HEK293 (cell line): ENCODE data around the gene ZNF524.

Source experiments
- CTCF ChIA-PET: fragments of 350-600 bp; formaldehyde crosslinking; extraction: SDS; loops from one replicate; lab custom pipeline; 2021; ENCODE audit warnings: antibody characterized with exemption; lab: Yijun Ruan, JAX
- POLR2A ChIA-PET: fragments of 300-600 bp; formaldehyde crosslinking; extraction: SDS; loops from one replicate; lab custom pipeline; 2020; ENCODE audit warnings: antibody characterized with exemption, inconsistent platforms; lab: Yijun Ruan, JAX
- H3K27ac ChIP-seq: fragments of 200-500 bp; sonication (Bioruptor generic); 2 replicates; pipeline ENCODE4 v1.5.1; 2014; ENCODE audit warnings: low read depth, low read length, control low read depth, inconsistent platforms; ENCODE audit errors: extremely low read depth
- H3K36me3 ChIP-seq, 2 experiments: fragments of 200-500 bp in 1 of 2; sonication (Bioruptor generic) in 1 of 2; 1 replicate in 1 of 2; 2 replicates in 1 of 2; pipeline ENCODE4 v1.5.1; 2014 to 2017; ENCODE audit warnings: inconsistent platforms in 2 of 2, low read length in 2 of 2; ENCODE audit not compliant: control insufficient read depth in 2 of 2, insufficient read depth in 1 of 2
- H3K4me1 ChIP-seq: fragments of 200-500 bp; sonication (Bioruptor generic); 2 replicates; pipeline ENCODE4 v1.5.1; 2014; ENCODE audit warnings: mild to moderate bottlenecking, low read length, inconsistent platforms; ENCODE audit not compliant: control insufficient read depth, insufficient read depth
- H3K4me3 ChIP-seq: 2 replicates; pipeline ENCODE4 v1.5.1; 2011; ENCODE audit warnings: low read depth, mild to moderate bottlenecking, control low read depth, low read length, moderate library complexity
- H3K9me3 ChIP-seq: fragments of 200-500 bp; sonication (Bioruptor generic); 2 replicates; pipeline ENCODE4 v1.5.1; 2014; ENCODE audit warnings: low read depth, low read length, inconsistent platforms; ENCODE audit not compliant: control insufficient read depth, insufficient read depth
- KLF7 ChIP-seq: fragments of 450-650 bp; formaldehyde crosslinking; IDR thresholded peaks from 2 replicates; pipeline ENCODE4 v1.5.1; 2016; ENCODE audit warnings: missing biosample characterization, missing genetic modification characterization, borderline replicate concordance
- KLF8 ChIP-seq: fragments of 450-650 bp; formaldehyde crosslinking; IDR thresholded peaks from 2 replicates; pipeline ENCODE4 v1.5.1; 2016; ENCODE audit warnings: missing biosample characterization, missing genetic modification characterization
- PRDM1 ChIP-seq: fragments of 450-650 bp; formaldehyde crosslinking; IDR thresholded peaks from 2 replicates; pipeline ENCODE4; 2016; ENCODE audit warnings: missing biosample characterization, missing genetic modification characterization
- SCRT2 ChIP-seq: fragments of 450-650 bp; formaldehyde crosslinking; IDR thresholded peaks from 2 replicates; pipeline ENCODE4 v1.5.1; 2016; ENCODE audit warnings: missing biosample characterization, missing genetic modification characterization
- SP3 ChIP-seq: fragments of 450-650 bp; formaldehyde crosslinking; IDR thresholded peaks from 2 replicates; pipeline ENCODE4 v1.5.1; 2016; ENCODE audit warnings: missing biosample characterization, missing genetic modification characterization
- ZBTB17 ChIP-seq: fragments of 450-650 bp; formaldehyde crosslinking; IDR thresholded peaks from 2 replicates; pipeline ENCODE4 v1.5.1; 2016; ENCODE audit warnings: missing biosample characterization, missing genetic modification characterization
- ZBTB21 ChIP-seq: fragments of 450-650 bp; formaldehyde crosslinking; IDR thresholded peaks from 2 replicates; pipeline ENCODE4 v1.5.1; 2017; ENCODE audit warnings: missing biosample characterization, missing genetic modification characterization
- ZBTB7A ChIP-seq: fragments of 450-650 bp; formaldehyde crosslinking; IDR thresholded peaks from 2 replicates; pipeline ENCODE4 v1.5.1; 2016; ENCODE audit warnings: low read depth, missing biosample characterization, missing genetic modification characterization
- ZBTB8A ChIP-seq: fragments of 450-650 bp; formaldehyde crosslinking; IDR thresholded peaks from 2 replicates; pipeline ENCODE4 v1.5.1; 2016; ENCODE audit warnings: missing biosample characterization, missing genetic modification characterization
- ZFHX2 ChIP-seq: fragments of 450-650 bp; formaldehyde crosslinking; conservative IDR thresholded peaks from 2 replicates; pipeline ENCODE4 v1.5.1; 2016; ENCODE audit warnings: missing biosample characterization, missing genetic modification characterization
- ZNF16 ChIP-seq: fragments of 450-650 bp; formaldehyde crosslinking; IDR thresholded peaks from 2 replicates; pipeline ENCODE4 v1.5.1; 2016; ENCODE audit warnings: low read depth, missing biosample characterization, missing genetic modification characterization
- ZNF202 ChIP-seq: fragments of 450-650 bp; formaldehyde crosslinking; IDR thresholded peaks from 2 replicates; pipeline ENCODE4 v1.5.1; 2016; ENCODE audit warnings: missing biosample characterization, missing genetic modification characterization, borderline replicate concordance
- ZNF266 ChIP-seq: fragments of 450-650 bp; formaldehyde crosslinking; IDR thresholded peaks from 2 replicates; pipeline ENCODE4 v1.5.1; 2016; ENCODE audit warnings: missing biosample characterization, missing genetic modification characterization, low read depth
- ZNF366 ChIP-seq: fragments of 450-650 bp; formaldehyde crosslinking; conservative IDR thresholded peaks from 2 replicates; pipeline ENCODE4 v1.5.1; 2016; ENCODE audit warnings: missing biosample characterization, missing genetic modification characterization
- ZNF529 ChIP-seq: fragments of 450-650 bp; formaldehyde crosslinking; IDR thresholded peaks from 2 replicates; pipeline ENCODE4 v1.5.1; 2017; ENCODE audit warnings: missing genetic modification characterization, missing biosample characterization; ENCODE audit not compliant: insufficient replicate concordance
- ZNF530 ChIP-seq: fragments of 450-650 bp; formaldehyde crosslinking; IDR thresholded peaks from 2 replicates; pipeline ENCODE4 v1.5.1; 2016; ENCODE audit warnings: low read depth, missing biosample characterization, missing genetic modification characterization
- ZNF558 ChIP-seq: fragments of 450-650 bp; formaldehyde crosslinking; IDR thresholded peaks from 2 replicates; pipeline ENCODE4 v1.5.1; 2016; ENCODE audit warnings: missing biosample characterization, missing genetic modification characterization
- ZNF621 ChIP-seq: fragments of 450-650 bp; formaldehyde crosslinking; IDR thresholded peaks from 2 replicates; pipeline ENCODE4 v1.5.1; 2017; ENCODE audit warnings: missing biosample characterization, missing genetic modification characterization
- ZNF677 ChIP-seq: fragments of 450-650 bp; IDR thresholded peaks from 2 replicates; pipeline ENCODE4 v1.5.0; 2018; ENCODE audit warnings: missing biosample characterization, mild to moderate bottlenecking, missing genetic modification characterization, moderate library complexity
- ZNF776 ChIP-seq: fragments of 450-650 bp; formaldehyde crosslinking; IDR thresholded peaks from 2 replicates; pipeline ENCODE4 v1.5.0; 2017; ENCODE audit warnings: missing biosample characterization, missing genetic modification characterization, borderline replicate concordance
- ZXDB ChIP-seq: fragments of 450-650 bp; formaldehyde crosslinking; IDR thresholded peaks from 2 replicates; pipeline ENCODE4 v1.5.1; 2016; ENCODE audit warnings: missing biosample characterization, missing genetic modification characterization
- TF ChIP-seq, protein P1 (sequence below): fragments of 450-650 bp; formaldehyde crosslinking; IDR thresholded peaks from 2 replicates; pipeline ENCODE4 v1.5.1; 2016; ENCODE audit warnings: missing biosample characterization, missing genetic modification characterization
- TF ChIP-seq, protein P2 (sequence below): fragments of 450-650 bp; formaldehyde crosslinking; IDR thresholded peaks from 2 replicates; pipeline ENCODE4 v1.5.1; 2016; ENCODE audit warnings: missing biosample characterization, missing genetic modification characterization

ZNF524 gene

DNA sequence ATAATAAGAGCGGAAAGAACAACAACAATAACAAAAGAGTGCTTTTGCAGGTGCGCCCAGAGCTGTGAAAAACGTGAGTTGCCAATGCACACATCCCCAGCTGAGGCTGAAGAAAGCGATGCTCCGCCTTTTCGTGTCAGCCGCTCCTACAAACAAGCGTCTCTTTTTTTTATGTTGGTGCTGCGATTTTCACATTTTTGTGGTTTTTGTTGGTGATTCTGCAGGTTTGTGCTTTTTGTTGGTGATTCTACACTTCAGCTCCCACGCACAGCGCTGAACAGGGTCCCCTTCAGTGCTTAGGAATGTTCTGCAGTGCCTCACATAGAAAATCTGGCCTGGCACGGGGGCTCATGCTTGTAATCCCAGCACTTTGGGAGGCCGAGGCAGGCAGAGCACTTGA is 47.5 kb upstream of the ZNF524 start:
- Histone ChIP-seq H3K27ac (no peak overlapping the region), H3K36me3 (no peaks in the 10 kb centered on the region), H3K9me3 (no peaks in the 10 kb centered on the region)
- TF ChIP-seq, protein P1, sequence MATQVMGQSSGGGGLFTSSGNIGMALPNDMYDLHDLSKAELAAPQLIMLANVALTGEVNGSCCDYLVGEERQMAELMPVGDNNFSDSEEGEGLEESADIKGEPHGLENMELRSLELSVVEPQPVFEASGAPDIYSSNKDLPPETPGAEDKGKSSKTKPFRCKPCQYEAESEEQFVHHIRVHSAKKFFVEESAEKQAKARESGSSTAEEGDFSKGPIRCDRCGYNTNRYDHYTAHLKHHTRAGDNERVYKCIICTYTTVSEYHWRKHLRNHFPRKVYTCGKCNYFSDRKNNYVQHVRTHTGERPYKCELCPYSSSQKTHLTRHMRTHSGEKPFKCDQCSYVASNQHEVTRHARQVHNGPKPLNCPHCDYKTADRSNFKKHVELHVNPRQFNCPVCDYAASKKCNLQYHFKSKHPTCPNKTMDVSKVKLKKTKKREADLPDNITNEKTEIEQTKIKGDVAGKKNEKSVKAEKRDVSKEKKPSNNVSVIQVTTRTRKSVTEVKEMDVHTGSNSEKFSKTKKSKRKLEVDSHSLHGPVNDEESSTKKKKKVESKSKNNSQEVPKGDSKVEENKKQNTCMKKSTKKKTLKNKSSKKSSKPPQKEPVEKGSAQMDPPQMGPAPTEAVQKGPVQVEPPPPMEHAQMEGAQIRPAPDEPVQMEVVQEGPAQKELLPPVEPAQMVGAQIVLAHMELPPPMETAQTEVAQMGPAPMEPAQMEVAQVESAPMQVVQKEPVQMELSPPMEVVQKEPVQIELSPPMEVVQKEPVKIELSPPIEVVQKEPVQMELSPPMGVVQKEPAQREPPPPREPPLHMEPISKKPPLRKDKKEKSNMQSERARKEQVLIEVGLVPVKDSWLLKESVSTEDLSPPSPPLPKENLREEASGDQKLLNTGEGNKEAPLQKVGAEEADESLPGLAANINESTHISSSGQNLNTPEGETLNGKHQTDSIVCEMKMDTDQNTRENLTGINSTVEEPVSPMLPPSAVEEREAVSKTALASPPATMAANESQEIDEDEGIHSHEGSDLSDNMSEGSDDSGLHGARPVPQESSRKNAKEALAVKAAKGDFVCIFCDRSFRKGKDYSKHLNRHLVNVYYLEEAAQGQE: no peak
- no peak for TF ChIP-seq KLF7 (tag by site-specific recombination)
- TF ChIP-seq ZNF677: no peak
- TF ChIP-seq ZXDB (tag by site-specific recombination): no peak
- TF ChIP-seq ZNF202: no peak
- TF ChIP-seq KLF8 (tag by site-specific recombination): no peak
- TF ChIP-seq ZBTB7A (tag by site-specific recombination): no peak
- TF ChIP-seq, all 188 proteins: peak for 0
- CTCF ChIA-PET: interaction anchor here (0.6 to 1.5 kb wide), 3 partner anchors 36 to 92 kb away, joined by 4 to 5 read pairs (median 4); no protein-coding TSS in a partner anchor
- no peak overlapping the region for H3K4me3 ChIP-seq
- POLR2A ChIA-PET: interaction anchor here (0.6 to 1.2 kb wide), 5 partner anchors 14 to 762 kb away, joined by 3 to 5 read pairs (median 3); partner anchors contain the start of gene ZSCAN5A
- H3K4me1 ChIP-seq: peaks cover 9% of the 10 kb centered on the region

DNA sequence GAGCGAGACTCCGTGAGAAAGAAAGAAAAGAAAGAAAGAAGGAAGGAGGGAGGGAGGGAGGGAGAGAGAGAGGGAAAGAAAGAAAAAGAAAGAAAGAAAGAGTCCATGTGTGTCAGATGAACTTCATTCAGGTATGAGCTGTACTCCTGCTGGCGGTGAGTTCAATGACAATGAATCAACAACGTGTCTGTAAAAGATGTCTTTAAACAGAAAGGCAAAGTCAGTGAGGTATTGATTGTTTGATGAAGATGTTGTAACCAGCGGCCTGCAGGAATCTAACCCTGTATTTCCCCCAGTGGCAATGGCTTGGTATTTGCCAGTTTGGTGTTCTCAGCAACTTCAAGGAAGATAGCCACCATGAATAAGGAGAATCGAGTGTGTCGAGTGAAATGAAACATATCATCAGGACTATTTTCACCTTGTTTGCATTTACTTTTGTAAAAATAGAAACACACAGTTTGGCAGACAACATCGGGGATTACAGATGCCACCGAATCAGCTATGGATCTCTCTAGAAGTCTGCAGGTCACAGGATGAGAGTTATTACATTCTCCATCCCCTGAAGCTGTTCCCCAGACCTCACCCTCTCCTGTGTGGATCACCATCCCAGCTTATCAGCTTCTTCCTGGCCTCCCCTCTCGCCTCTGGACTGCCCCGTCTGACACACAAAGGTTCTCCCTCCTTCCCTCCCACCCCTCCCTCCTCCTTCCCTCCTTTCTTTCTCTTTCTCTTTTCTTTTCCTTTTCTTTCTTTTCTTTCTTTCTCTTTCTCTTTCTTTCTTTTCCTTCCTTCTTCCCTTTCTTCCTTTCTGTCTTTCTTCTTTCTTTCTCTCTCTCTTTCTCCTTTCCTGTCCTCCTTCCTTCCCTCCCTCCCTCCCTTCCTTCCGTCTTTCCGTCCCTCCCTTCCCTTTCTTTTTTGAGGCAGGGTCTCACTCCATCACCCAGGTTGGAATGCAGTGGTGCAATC is 46.6 kb upstream of the ZNF524 start:
- H3K4me3 ChIP-seq: no peak overlapping the region
- CTCF ChIA-PET: interaction anchor here (0.5 to 1.5 kb wide), 3 partner anchors 49 to 93 kb away, joined by 3 to 5 read pairs (median 4); no protein-coding TSS in a partner anchor
- TF ChIP-seq ZNF366 (tag by site-specific recombination) (peak; percentile 67), PRDM1 (tag by site-specific recombination) (peak; percentile 81), ZFHX2 (tag by site-specific recombination) (no peak)
- TF ChIP-seq, all 188 proteins: peak for 2
- no peak overlapping the region for H3K27ac ChIP-seq
- H3K36me3 ChIP-seq: no peaks in the 10 kb centered on the region
- no peaks in the 10 kb centered on the region for H3K9me3 ChIP-seq
- H3K4me1 ChIP-seq: peaks cover 9% of the 10 kb centered on the region
- POLR2A ChIA-PET: interaction anchor here (0.6 to 1.2 kb wide), 2 partner anchors 13 to 21 kb away, joined by 3 read pairs; no protein-coding TSS in a partner anchor

DNA sequence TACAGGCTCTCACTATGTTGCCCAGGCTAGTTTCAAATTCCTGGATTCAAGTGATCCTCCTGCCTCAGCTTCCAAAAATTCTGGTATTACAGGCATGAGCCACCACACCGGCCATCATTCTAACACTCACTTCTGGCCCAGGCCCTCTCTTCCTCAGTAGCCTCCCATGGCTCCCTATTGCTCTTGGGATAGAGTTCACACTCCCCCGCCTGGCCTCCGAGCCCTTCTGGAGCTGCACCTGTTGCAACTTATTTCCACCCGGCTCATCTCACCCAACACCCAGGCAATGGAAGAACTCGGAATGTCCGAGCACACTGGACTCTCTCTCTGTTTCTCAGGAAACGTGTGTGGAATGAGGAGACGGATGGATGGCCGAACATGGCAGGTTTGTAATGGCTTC is 45.8 kb upstream of the ZNF524 start:
- CTCF ChIA-PET: interaction anchor here (0.5 kb wide), 1 partner anchor 91 kb away, joined by 3 read pairs; no protein-coding TSS in a partner anchor
- TF ChIP-seq ZNF16 (tag by site-specific recombination) (peak; percentile 70), SCRT2 (peak; percentile 62), ZBTB8A (tag by site-specific recombination) (no peak)

DNA sequence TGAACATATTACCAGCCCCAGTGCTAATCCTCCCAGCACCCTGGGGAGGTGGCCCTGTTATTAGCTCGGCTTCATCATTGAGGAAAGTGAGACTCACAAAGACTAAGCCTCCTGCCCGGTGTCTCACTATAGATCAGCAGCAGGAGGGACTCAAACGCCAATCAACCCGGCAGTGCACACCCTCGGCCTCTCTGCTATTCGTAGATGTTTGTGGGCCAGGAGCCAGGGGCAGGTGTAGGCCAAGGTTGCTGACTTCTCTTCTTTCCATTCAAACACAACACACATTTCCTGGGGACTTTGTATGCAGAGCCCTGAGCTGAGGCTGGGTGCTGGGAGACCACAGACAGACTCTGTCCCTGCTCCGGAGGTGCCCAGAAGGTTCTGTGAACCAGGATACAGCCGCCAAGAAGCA is 45.3 kb upstream of the ZNF524 start:
- Histone ChIP-seq H3K27ac (no peak overlapping the region), H3K4me1 (peaks cover 5% of the 10 kb centered on the region; the same call in 1 of the 2 replicates), H3K4me3 (no peak overlapping the region), H3K36me3 (no peaks in the 10 kb centered on the region), H3K9me3 (no peaks in the 10 kb centered on the region)
- ChIA-PET POLR2A (no interaction called here), CTCF (no interaction called here)
- TF ChIP-seq SP3 (tag by site-specific recombination) (no peak), ZBTB17 (tag by site-specific recombination) (no peak), ZNF621 (tag by site-specific recombination) (no peak), ZBTB7A (tag by site-specific recombination) (no peak), ZNF776 (tag by site-specific recombination) (no peak), ZNF529 (tag by site-specific recombination) (no peak), ZBTB21 (tag by site-specific recombination) (no peak), ZNF266 (tag by site-specific recombination) (no peak), ZNF530 (no peak), ZNF558 (tag by site-specific recombination) (no peak)
- TF ChIP-seq, protein P2, sequence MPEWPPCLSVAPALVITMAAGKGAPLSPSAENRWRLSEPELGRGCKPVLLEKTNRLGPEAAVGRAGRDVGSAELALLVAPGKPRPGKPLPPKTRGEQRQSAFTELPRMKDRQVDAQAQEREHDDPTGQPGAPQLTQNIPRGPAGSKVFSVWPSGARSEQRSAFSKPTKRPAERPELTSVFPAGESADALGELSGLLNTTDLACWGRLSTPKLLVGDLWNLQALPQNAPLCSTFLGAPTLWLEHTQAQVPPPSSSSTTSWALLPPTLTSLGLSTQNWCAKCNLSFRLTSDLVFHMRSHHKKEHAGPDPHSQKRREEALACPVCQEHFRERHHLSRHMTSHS: no peak

More for the DNA sequence above, 45.8 kb upstream of the ZNF524 start:
- no peaks in the 10 kb centered on the region for H3K9me3 ChIP-seq
- H3K36me3 ChIP-seq: no peaks in the 10 kb centered on the region
- H3K4me1 ChIP-seq: peaks cover 9% of the 10 kb centered on the region
- POLR2A ChIA-PET: no interaction called here
- H3K27ac ChIP-seq: no peak overlapping the region
- H3K4me3 ChIP-seq: no peak overlapping the region
